VCaP (cell line): Measurements from ENCODE around the gene EPHA8.

Experiments
- H3K27ac ChIP-seq: fragments of 450-650 bp; 2 replicates; pipeline ENCODE4 v1.5.1; 2017
- TF ChIP-seq, protein P1 (sequence below): fragments of 450-650 bp; conservative IDR thresholded peaks from 2 replicates; pipeline ENCODE4 v1.5.1; 2017; ENCODE audit warnings: mild to moderate bottlenecking, moderate library complexity

EPHA8 gene

GRCh38 chr1:22545141-22545540, 18.1 kb upstream of the EPHA8 start:
- H3K27ac ChIP-seq: no peak overlapping the region

GRCh38 chr1:22547186-22547817, 16.0 kb upstream of the EPHA8 start:
- H3K27ac ChIP-seq: no peak overlapping the region
- TF ChIP-seq, protein P1, sequence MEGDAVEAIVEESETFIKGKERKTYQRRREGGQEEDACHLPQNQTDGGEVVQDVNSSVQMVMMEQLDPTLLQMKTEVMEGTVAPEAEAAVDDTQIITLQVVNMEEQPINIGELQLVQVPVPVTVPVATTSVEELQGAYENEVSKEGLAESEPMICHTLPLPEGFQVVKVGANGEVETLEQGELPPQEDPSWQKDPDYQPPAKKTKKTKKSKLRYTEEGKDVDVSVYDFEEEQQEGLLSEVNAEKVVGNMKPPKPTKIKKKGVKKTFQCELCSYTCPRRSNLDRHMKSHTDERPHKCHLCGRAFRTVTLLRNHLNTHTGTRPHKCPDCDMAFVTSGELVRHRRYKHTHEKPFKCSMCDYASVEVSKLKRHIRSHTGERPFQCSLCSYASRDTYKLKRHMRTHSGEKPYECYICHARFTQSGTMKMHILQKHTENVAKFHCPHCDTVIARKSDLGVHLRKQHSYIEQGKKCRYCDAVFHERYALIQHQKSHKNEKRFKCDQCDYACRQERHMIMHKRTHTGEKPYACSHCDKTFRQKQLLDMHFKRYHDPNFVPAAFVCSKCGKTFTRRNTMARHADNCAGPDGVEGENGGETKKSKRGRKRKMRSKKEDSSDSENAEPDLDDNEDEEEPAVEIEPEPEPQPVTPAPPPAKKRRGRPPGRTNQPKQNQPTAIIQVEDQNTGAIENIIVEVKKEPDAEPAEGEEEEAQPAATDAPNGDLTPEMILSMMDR: no peak

More at GRCh38 chr1:22545141-22545540, 18.1 kb upstream of the EPHA8 start:
- TF ChIP-seq, protein P1: no peak

- TF ChIP-seq, protein P1: no peak
- H3K27ac ChIP-seq: no peak overlapping the region
These were observed 15.3 kb upstream of the EPHA8 start for GRCh38 chr1:22547818-22548462.

DNA sequence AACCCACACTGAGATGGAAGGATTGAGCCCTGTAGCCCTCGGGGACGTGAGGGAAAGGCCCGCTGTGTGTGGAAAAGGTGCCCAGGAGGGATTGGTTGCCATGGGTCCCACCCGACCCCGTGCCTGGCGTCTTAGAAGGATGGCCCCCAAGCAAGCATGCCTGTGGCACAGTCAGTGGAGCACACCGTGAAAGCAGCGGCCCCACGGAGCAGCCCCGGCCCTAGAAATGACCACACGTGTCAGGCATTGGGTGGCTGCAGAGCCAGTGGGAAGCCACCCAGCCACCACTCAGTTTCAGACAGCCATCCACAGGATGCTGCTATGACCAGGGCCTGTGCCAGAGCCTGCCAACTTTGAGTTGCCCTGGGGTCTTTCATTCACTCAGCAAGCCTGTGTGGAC, 13.3 kb upstream of the EPHA8 start:
- H3K27ac ChIP-seq: no peak overlapping the region
- TF ChIP-seq, protein P1: no peak

- H3K27ac ChIP-seq: no peak overlapping the region
- TF ChIP-seq, protein P1: no peak
These were observed 11.7 kb upstream of the EPHA8 start for GRCh38 chr1:22551591-22551990.

DNA sequence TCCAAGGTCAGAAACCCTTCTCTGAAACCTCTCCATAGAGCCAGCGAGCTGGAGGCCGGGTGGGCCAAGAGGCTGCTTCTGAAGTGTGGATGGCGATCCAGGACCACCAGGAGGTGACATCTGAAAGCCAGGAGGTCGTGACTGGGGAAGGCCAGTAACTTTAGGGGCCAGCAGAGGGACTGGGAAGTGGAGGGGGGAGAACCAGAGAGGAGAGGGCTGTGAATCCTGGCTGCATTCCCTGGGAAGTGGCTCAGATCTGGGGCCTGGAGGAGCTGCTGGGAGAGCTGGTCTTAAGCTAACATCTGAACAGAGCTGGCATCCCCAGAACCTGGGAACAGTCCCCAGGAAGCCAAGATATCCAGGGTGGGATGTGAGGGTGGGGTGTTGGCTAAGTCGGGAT, 11.3 kb upstream of the EPHA8 start:
- H3K27ac ChIP-seq: no peak overlapping the region
- TF ChIP-seq, protein P1: no peak

DNA sequence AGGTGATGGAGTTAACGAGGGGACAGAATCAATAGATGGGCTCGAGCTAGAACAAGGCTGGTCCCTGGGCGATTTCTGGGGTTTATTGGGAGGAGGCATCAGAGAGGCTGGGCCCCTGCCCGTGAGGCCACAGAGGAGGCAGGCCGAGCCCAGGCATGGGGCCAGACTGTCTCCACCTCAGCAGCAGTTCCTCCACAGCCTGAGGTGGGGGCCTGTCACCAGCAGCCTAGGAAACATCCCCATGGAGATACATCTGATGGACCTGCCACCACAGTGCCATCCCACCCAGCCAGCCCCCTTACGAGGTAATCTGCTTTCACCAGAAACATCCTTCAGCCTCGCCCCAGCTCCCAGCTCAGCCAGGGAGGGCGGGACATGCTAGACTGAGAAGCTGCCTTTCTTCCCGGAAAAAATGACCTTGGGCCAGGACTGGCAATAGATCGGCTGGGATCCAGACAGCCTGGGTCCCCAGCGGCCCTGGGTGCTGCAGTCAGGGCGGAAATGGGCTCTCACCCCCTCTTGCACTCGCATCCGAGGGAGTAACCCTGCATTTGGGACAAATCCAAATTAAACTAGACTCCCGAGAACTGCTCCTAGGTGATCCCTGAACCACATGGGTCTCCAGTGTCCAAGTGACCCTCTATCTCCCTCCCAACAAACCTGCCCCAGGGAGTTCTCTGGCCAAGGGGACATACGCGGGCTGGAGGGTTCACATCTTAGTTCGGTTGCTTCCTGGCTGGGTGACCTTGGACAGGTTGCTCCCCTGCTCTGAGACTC, 10.0 kb upstream of the EPHA8 start:
- H3K27ac ChIP-seq: no peak overlapping the region
- TF ChIP-seq, protein P1: no peak
